Ureter (tissue), 1 donor: ENCODE data around the gene MPLKIP. TPM values are rescaled to one million over a fixed set of nuclear protein-coding genes. Genes with fewer than 3 reads are reported as not detected.
"Not testable (repeated sequence)": the region's sequence is repeated elsewhere in the genome, so short reads cannot be mapped to it uniquely, and the experiment has no call there.

Source experiments
- DNase-seq: peaks from one replicate; pipeline ENCODE4 v3.0.0-alpha.2; 2020; ENCODE audit warnings: low spot score
- total RNA-seq: library from RNA; stranded (reverse); gene quantifications from one replicate; pipeline ENCODE4 v1.2.4, GENCODE V29; 2023
- donor health status: DM: yes; HTN: yes; CAD: no.

The MPLKIP gene
- total RNA-seq: 25.2 TPM

GRCh38 chr7:40134428-40135316, at the start of gene MPLKIP, which contains the start of gene SUGCT:
TSS of gene MPLKIP (minus strand) at chr7:40134622. CDS start at chr7:40134567, 55 bp downstream.
TSS of gene SUGCT (plus strand) at chr7:40135005.
- DNase-seq: peak; percentile 87

- DNase-seq: no peak
Observed at GRCh38 chr7:40182452-40182851, 48.0 kb upstream of the MPLKIP start.

- no peak for DNase-seq
Observed at GRCh38 chr7:40177071-40177470, 42.6 kb upstream of the MPLKIP start.

DNA sequence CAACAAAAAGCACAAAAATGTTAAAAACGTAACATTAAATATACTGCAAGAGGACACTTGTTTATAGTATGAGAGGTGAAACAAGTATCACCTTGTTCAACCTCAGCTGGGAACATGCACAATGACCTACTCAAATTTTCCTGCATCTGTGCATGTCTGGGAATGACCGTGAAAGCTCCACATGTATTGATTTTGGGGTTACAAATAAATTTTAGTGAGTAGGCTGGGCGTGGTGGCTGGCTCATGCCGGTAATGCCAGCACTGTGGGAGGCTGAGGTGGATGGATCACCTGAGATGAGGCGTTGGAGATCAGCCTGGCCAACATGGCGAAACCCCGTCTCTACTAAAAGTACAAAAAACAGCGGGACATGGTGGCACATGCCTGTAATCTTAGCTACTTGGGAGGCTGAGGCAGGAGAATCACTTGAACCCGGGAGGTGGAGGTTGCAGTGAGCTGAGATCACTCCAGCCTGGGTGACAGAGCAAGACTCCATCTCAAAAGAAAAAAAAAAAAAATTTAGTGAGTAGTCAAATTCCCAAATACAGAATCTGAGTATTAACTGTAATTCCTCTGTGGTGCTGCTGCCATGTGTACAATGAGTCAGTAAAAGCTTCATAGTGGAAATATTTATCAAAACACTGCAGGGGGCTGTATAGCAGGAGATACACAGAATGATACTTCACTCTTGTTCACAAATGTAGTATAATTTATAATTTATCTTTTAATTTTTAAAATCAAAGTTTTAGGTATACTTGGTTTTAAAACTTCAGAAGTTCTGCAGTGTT, 41.5 kb upstream of the MPLKIP start:
- DNase-seq: no peak

- not testable (repeated sequence) for DNase-seq
Observed at GRCh38 chr7:40175256-40175655, 40.8 kb upstream of the MPLKIP start.

- not testable (repeated sequence) for DNase-seq
Observed at GRCh38 chr7:40173121-40173520, 38.7 kb upstream of the MPLKIP start.

DNA sequence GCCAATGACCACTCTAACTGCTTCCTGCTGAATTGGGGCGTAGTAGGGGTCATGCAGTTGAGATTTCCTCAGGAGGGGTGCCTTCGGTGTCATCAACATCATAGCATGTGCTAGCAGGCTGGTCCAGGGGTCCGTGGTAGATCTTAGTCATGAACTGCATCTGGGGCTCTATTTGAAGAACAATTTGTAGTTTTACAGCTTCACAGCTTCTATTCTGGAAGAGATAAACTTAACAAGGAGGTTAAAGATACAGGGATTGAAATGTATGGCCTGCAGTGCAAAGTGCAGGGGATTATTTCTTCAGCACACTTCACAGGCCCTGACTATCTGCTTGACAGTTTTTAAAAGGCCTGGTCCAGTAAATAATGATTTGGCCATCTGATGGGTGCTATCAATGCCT, 33.8 kb upstream of the MPLKIP start:
- DNase-seq: not testable (repeated sequence)

DNA sequence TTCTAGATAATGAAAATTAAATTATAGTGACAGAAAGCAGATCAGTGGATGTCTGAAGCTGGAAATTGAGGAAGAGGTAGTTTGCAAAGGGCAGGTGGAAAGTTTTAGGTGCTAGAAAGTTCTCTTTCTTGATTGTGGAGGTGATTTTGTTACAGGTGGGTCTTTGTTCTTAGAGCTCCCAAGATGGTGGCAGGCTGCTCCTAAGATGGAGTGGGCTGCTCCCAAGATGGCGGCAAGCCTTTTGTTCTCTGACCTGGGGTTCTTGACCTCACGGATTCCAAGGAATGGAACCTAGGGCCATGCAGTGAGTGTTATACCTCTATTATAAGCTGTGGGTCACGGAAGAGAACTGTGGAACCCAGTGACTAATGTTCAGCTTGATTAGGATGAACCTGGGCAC, 32.9 kb upstream of the MPLKIP start:
- no peak for DNase-seq

- DNase-seq: no peak
Observed at GRCh38 chr7:40165216-40165615, 30.8 kb upstream of the MPLKIP start.

GRCh38 chr7:40162516-40162915, 28.1 kb upstream of the MPLKIP start:
- DNase-seq: no peak

DNA sequence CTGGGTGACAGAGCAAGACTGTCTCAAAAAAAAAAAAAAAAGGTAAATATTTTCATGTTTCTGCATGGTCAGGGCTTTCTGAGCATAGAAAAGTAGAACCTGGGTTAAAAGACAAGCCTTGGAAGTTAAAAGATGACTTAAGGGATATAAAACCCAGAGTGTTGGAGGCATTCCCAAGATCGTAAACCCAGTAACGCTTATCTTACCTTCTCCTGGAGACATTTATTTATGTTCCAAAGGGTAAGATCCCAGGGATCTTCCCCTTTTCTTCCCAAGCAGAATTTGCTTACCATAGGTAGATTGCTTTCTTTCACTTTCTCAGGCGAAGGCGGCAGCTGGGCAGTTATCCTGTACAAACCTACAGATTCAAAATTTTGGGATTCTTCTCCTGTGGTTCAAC, 22.6 kb upstream of the MPLKIP start:
- DNase-seq: no peak

DNA sequence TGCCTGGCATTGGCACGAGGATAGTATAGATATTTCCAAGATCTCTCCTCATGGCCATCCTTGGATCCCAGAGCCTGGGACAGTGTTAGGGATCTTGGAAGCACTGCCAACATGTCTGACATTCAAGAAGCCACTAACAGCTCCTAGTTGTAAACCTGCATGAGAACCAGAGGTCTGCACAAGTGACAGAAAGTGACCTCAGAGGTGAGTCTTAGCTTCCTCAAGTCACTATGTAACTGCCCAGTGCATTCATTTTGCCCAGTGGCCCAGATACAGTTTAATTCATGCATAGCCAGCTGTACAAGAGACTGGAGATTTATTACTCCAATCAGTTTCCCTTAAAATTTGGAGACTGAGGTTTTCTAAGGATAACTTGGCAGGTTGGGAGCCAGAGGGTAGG, 17.1 kb upstream of the MPLKIP start:
- no peak for DNase-seq

DNA sequence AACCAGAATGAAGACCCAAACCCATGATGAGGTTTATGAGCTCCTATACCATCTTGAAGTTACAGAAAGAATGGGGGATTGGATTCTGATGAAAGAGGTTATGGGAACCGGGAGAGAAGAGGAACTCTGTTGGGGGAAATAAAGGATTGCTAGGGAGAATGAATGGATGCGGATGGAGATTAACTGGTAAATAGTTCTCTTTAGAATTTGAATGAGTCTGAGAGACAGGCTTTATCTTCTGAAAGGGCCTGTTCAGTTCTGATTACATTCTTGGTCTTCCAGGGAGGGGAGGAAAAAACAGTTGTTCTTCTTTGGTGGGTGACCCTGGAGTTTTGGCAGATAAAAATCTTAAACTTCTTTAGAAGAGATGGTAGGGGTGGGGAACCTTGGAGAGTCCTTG, 14.2 kb upstream of the MPLKIP start:
- no peak for DNase-seq

- not testable (repeated sequence) for DNase-seq
Observed at GRCh38 chr7:40148247-40148580, 13.8 kb upstream of the MPLKIP start.

GRCh38 chr7:40147371-40148246, 13.2 kb upstream of the MPLKIP start:
- no peak for DNase-seq

DNA sequence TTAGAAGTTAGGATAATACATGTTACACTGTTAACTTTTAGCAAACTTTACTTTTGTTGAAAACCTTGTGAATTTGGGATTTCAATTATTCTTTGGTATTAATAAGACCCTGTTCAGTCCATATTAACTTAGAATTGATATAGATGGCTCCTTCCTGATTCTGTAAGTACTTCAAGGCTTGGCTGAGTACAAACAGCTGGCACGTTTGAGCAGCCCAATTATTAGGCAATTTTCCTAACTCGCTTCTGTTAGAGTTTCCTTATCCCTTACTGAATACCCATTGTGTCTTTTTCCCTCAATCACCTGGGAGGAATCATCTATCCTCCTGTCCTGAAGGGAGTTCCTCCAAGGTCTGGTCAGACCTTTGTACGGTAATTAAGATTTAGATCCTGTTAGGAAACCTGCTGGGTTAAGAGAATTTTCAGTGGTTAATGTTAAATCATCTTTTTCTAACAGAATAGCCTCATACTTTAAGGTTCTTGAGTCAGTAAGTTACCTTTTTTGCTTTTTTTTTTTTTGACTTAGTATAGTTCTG, 11.2 kb upstream of the MPLKIP start:
- DNase-seq: not testable (repeated sequence)

DNA sequence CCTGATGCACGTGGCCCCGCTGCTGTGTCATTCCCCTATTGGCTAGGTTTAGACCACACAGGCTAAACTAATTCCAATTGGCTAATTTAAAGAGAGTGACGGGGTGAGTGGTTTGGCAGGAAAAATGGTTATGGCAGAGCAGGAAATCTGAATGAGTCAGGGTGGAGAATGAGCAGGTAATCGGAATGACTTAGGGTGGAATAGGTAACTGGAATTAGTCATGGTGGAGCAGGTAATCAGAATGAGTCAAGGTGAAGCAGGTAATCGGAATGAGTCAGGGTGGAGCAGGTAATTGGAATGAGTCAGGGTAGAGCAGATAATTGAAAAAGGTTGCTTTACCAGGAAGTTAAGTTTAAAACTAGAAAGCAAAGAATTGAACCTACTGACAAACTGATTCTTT, 7.5 kb upstream of the MPLKIP start:
- not testable (repeated sequence) for DNase-seq

DNA sequence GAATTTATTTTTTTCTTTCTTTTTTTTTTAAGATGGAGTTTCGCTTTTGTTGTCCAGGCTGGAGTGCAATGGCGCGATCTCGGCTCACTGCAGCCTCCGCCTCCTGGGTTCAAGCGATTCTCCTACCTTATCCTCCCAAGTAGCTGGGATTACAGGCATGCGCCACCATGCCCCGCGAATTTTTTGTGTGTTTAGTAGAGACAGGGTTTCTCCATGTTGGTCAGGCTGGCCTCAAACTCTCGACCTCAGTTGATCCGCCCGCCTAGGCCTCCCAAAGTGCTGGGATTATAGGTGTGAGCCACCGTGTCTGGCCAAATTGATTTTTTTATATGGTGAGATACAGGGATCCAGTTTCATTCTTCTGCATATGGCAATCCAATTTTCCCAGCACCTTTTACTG, 5.5 kb upstream of the MPLKIP start:
- not testable (repeated sequence) for DNase-seq

DNA sequence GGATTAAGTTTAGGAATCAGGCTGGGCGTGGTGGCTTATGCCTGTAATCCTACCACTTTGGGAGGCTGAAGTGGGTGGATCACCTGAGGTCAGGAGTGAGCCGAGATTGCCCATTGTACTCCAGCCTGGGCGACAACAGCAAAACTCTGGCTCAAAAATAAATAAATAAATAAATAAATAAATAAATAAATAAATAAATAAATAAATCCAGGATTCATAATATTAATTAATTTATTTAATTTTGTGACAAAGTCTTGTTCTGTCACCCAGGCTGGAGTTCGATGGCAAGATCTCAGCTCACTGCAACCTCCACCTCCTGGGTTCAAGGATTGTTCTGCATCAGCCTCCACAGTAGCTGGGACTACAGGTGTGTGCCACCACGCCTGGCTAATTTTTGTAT, 4.6 kb upstream of the MPLKIP start:
- DNase-seq: no peak

DNA sequence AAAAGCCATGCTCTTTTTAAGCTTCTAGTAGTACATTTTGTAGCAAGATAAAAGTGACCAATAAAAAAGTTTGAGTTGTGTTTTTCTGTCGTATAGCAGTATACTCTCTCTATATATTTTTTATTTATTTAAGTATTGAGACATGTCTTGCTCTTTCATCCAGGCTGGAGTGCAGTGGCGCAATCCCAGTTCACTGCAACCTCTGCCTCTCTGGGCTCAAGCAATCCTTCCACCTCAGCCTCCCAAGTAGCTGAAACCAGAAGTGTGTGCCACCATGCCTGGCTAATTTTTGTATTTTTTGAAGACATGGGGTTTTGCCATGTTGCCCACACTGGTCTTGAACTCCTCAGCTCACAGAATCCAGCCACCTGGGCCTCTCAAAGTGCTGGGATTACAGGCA, 3.1 kb upstream of the MPLKIP start:
- no peak for DNase-seq

- DNase-seq: no peak
Observed at GRCh38 chr7:40135317-40135610, 842 bp upstream of the MPLKIP start.
